HCT116 (cell line): Measurements from ENCODE around the gene RAD50. TPM values are rescaled to one million over a fixed set of nuclear protein-coding genes. Genes with fewer than 3 reads are reported as not detected.
"Not testable (repeated sequence)": the region's sequence is repeated elsewhere in the genome, so short reads cannot be mapped to it uniquely, and the experiment has no call there.

Experiments used
- ATAC-seq: fragments of 200-7000 bp; cut with Tn5 transposase; 2 replicates; pipeline ENCODE4 v1.9.1; 2020; ENCODE audit warnings: mild to moderate bottlenecking, moderate library complexity
- BruUV-seq: library from RNA; stranded (reverse); fragments of 400-500 nt; replicated peaks from 2 replicates; lab custom pipeline; 2021; lab: Mats Ljungman, UMichigan
- CTCF ChIA-PET: fragments of 300-600 bp; sonication (Branson Sonifier 250); formaldehyde crosslinking; loops from one replicate; lab custom pipeline; 2021; ENCODE audit warnings: antibody characterized with exemption; lab: Charles Lee
- POLR2A ChIA-PET: fragments of 300-600, 350-600 bp; sonication (Branson Sonifier 250); formaldehyde crosslinking; loops from one replicate; lab custom pipeline; 2021; ENCODE audit warnings: antibody characterized with exemption; lab: Charles Lee
- RAD21 ChIA-PET, 2 experiments: fragments of 300-600 bp; sonication (Branson Sonifier 250); formaldehyde crosslinking; loops; one replicate each; lab custom pipeline; 2023; ENCODE audit warnings: low total read pairs in 2 of 2; ENCODE audit not compliant: uncharacterized antibody in 2 of 2, unreplicated experiment in 2 of 2, low non-redundant PET in 1 of 2; lab: Charles Lee
- DNase-seq: peaks from one replicate; pipeline ENCODE4 v3.0.0-alpha.2; 2010; ENCODE audit warnings: low read depth, low spot score
- H2AFZ ChIP-seq: fragments of 200-600 bp; shearing (Covaris generic), sonication (generic); 2 replicates; pipeline ENCODE4 v1.6.1; 2017; ENCODE audit warnings: low read depth, mixed run types, mixed read lengths, antibody characterized with exemption, low read length; ENCODE audit not compliant: poor library complexity, severe bottlenecking
- H3K27ac ChIP-seq: 2 replicates; pipeline ENCODE4 v1.5.1; 2012; ENCODE audit warnings: low read depth, low read length
- H3K27me3 ChIP-seq: fragments of 200-600 bp; sonication (generic); 2 replicates; pipeline ENCODE4 v1.6.1; 2016; ENCODE audit warnings: mixed run types, low read length, mixed read lengths; ENCODE audit not compliant: insufficient read depth
- H3K36me3 ChIP-seq, 2 experiments: fragments of 200-500 bp in 1 of 2; fragments of 200-600 bp in 1 of 2; sonication (Bioruptor generic) in 1 of 2; sonication (generic) in 1 of 2; 2 replicates each; pipeline versions ENCODE4 v1.5.1 to v1.6.1; 2014 to 2016; ENCODE audit warnings: low read length in 2 of 2, inconsistent platforms in 1 of 2, mixed read lengths in 1 of 2, mixed run types in 1 of 2; ENCODE audit not compliant: insufficient read depth in 2 of 2, control insufficient read depth in 1 of 2
- H3K4me1 ChIP-seq, 2 experiments: fragments of 200-600 bp in 1 of 2; sonication (generic) in 1 of 2; 2 replicates each; pipeline versions ENCODE4 v1.5.1 to v1.6.1; 2012 to 2017; ENCODE audit warnings: low read length in 2 of 2, inconsistent platforms in 1 of 2, mild to moderate bottlenecking in 1 of 2, mixed read lengths in 1 of 2, mixed run types in 1 of 2, moderate library complexity in 1 of 2; ENCODE audit not compliant: insufficient read depth in 2 of 2, control insufficient read depth in 1 of 2
- H3K4me2 ChIP-seq: fragments of 200-600 bp; sonication (generic); 2 replicates; pipeline ENCODE4 v1.6.1; 2017; ENCODE audit warnings: mixed run types, low read length, mixed read lengths
- H3K4me3 ChIP-seq, 2 experiments: fragments of 200-600 bp in 1 of 2; sonication (generic) in 1 of 2; replicated peaks in 1 of 2; 2 replicates each; pipeline ENCODE4 v1.5.1; 2011 to 2016; ENCODE audit warnings: low read length in 2 of 2, control low read depth in 1 of 2, low read depth in 1 of 2, mild to moderate bottlenecking in 1 of 2, mixed read lengths in 1 of 2, mixed run types in 1 of 2
- H3K79me2 ChIP-seq: fragments of 200-600 bp; sonication (generic); 2 replicates; pipeline ENCODE4 v1.6.1; 2017; ENCODE audit warnings: mild to moderate bottlenecking, mixed run types, low read length, moderate library complexity, mixed read lengths; ENCODE audit not compliant: insufficient read depth
- H3K9ac ChIP-seq: fragments of 200-600 bp; sonication (generic); 2 replicates; pipeline ENCODE4 v1.6.1; 2016; ENCODE audit warnings: low read length, mixed read lengths
- H3K9me2 ChIP-seq: fragments of 200-600 bp; sonication (generic), shearing (Covaris generic); 2 replicates; pipeline ENCODE4 v1.6.1; 2017; ENCODE audit warnings: mixed run types, mild to moderate bottlenecking, moderate library complexity; ENCODE audit not compliant: insufficient read depth
- H3K9me3 ChIP-seq, 2 experiments: fragments of 200-500 bp in 1 of 2; fragments of 200-600 bp in 1 of 2; sonication (Bioruptor generic) in 1 of 2; sonication (generic) in 1 of 2; 2 replicates each; pipeline ENCODE4 v1.6.1; 2014 to 2017; ENCODE audit warnings: low read length in 2 of 2, mixed read lengths in 2 of 2, inconsistent platforms in 1 of 2, low read depth in 1 of 2, mild to moderate bottlenecking in 1 of 2, mixed run types in 1 of 2, moderate library complexity in 1 of 2; ENCODE audit not compliant: control insufficient read depth in 1 of 2, insufficient read depth in 1 of 2
- H4K20me1 ChIP-seq: fragments of 200-600 bp; sonication (generic), shearing (Covaris generic); 2 replicates; pipeline ENCODE4 v1.6.1; 2017; ENCODE audit warnings: mixed run types, mild to moderate bottlenecking, moderate library complexity; ENCODE audit not compliant: insufficient read depth
- CEBPB ChIP-seq: IDR thresholded peaks from 2 replicates; pipeline ENCODE4 v1.6.1; 2012; ENCODE audit warnings: low read depth
- EGR1 ChIP-seq: IDR thresholded peaks from 2 replicates; pipeline ENCODE4 v1.6.1; 2012; ENCODE audit warnings: low read depth
- EZH2 ChIP-seq: fragments of 200-600 bp; sonication (generic); IDR thresholded peaks from 2 replicates; pipeline ENCODE4 v1.6.1; 2017; ENCODE audit warnings: antibody characterized with exemption, mixed run types
- EZH2phosphoT487 ChIP-seq: fragments of 200-600 bp; IDR thresholded peaks from 2 replicates; pipeline ENCODE4 v1.6.1; 2018; ENCODE audit warnings: antibody characterized with exemption, borderline replicate concordance
- JUND ChIP-seq: IDR thresholded peaks from 2 replicates; pipeline ENCODE4 v1.6.1; 2012
- POLR2A ChIP-seq: IDR thresholded peaks from 2 replicates; pipeline ENCODE4 v1.7.0; 2011; ENCODE audit warnings: borderline replicate concordance; ENCODE audit not compliant: insufficient read depth, insufficient read length; ENCODE audit errors: extremely low read depth
- TCF7L2 ChIP-seq: IDR thresholded peaks from 2 replicates; pipeline ENCODE4 v1.7.0; 2011; ENCODE audit warnings: borderline replicate concordance, inconsistent platforms; ENCODE audit not compliant: insufficient read depth, insufficient read length; ENCODE audit errors: extremely low read depth
- ZNF274 ChIP-seq: fragments of 200-500 bp; sonication (Bioruptor generic); IDR thresholded peaks from 2 replicates; pipeline ENCODE4 v1.6.1; 2014; ENCODE audit warnings: mild to moderate bottlenecking, low read depth, low read length, inconsistent platforms
- intact Hi-C: fragments of 100-400 bp; cut with micrococcal nuclease; formaldehyde crosslinking; loops from 2 replicates; pipeline ENCODE4 v1.10.0; 2022
- total RNA-seq: library from RNA; stranded (reverse); gene quantifications from one replicate; pipeline ENCODE4 v1.2.1, GENCODE V29; 2021; ENCODE audit not compliant: unreplicated experiment
- TF ChIP-seq, protein P1 (sequence below), 3 experiments: fragments of 200-600 bp in 1 of 3; sonication (generic) in 1 of 3; IDR thresholded peaks in 2 of 3; conservative IDR thresholded peaks in 1 of 3; 2 replicates each; pipeline ENCODE4 v1.5.1; 2012 to 2017; ENCODE audit warnings: low read depth in 2 of 3, low read length in 2 of 3, antibody characterized with exemption in 1 of 3, borderline replicate concordance in 1 of 3, control low read depth in 1 of 3, mild to moderate bottlenecking in 1 of 3, mixed read lengths in 1 of 3, mixed run types in 1 of 3, moderate library complexity in 1 of 3; ENCODE audit not compliant: insufficient read depth in 1 of 3
- TF ChIP-seq, protein P2 (sequence below): IDR thresholded peaks from 2 replicates; pipeline ENCODE4 v1.6.1; 2012

The RAD50 gene
- total RNA-seq, 1 experiment from 2014 or later = 43.6 TPM

DNA sequence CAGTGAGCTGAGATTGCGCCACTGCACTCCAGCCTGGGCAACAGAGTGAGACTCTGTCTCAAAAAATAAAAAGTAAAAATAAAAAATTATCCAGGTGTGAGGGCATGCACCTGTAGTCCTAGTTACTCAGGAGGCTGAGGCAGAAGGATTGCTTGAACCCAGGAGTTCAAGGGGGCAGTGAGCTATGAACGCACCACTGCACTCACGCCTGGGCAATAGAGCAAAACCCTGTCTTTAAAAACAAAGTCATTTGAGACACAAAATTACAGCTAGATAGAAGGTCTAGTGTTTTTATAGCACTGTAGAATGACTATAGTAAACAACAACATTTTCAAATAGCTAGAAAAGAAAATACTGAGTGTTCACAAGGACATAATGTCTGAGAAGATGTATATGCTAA, 133.4 kb downstream of the RAD50 start:
- H3K4me2 ChIP-seq = no peak overlapping the region
- TF ChIP-seq POLR2A (no peak), EZH2phosphoT487 (no peak), TCF7L2 (no peak), JUND (no peak), EGR1 (no peak), EZH2 (no peak), ZNF274 (no peak), CEBPB (no peak)
- TF ChIP-seq, protein P1, sequence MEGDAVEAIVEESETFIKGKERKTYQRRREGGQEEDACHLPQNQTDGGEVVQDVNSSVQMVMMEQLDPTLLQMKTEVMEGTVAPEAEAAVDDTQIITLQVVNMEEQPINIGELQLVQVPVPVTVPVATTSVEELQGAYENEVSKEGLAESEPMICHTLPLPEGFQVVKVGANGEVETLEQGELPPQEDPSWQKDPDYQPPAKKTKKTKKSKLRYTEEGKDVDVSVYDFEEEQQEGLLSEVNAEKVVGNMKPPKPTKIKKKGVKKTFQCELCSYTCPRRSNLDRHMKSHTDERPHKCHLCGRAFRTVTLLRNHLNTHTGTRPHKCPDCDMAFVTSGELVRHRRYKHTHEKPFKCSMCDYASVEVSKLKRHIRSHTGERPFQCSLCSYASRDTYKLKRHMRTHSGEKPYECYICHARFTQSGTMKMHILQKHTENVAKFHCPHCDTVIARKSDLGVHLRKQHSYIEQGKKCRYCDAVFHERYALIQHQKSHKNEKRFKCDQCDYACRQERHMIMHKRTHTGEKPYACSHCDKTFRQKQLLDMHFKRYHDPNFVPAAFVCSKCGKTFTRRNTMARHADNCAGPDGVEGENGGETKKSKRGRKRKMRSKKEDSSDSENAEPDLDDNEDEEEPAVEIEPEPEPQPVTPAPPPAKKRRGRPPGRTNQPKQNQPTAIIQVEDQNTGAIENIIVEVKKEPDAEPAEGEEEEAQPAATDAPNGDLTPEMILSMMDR (IDR thresholded peaks at IDR 0.05 in 2 of 3, conservative IDR thresholded peaks at IDR 0.05 in 1 of 3; ENCODE audit: borderline replicate concordance in 1 of 3, insufficient read depth in 1 of 3, low read depth in 2 of 3, low read length in 2 of 3) = no peak
- TF ChIP-seq, protein P2, sequence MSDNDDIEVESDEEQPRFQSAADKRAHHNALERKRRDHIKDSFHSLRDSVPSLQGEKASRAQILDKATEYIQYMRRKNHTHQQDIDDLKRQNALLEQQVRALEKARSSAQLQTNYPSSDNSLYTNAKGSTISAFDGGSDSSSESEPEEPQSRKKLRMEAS = no peak
- TF ChIP-seq, all 23 proteins: peak for 0
- no peaks in the 10 kb centered on the region for H3K9me2 ChIP-seq
- RAD21 ChIA-PET = no interaction called here
- H3K36me3 ChIP-seq = no peaks in the 10 kb centered on the region
- H3K4me3 ChIP-seq = no peak overlapping the region
- CTCF ChIA-PET = interaction anchor here (1.5 kb wide), 1 partner anchor 13 kb away, joined by 4 read pairs; no protein-coding TSS in a partner anchor
- no peak for ATAC-seq
- BruUV-seq = no TSS peak
- no peaks in the 10 kb centered on the region for H3K4me1 ChIP-seq
- DNase-seq = no peak
- H3K27me3 ChIP-seq = no peaks in the 10 kb centered on the region
- H4K20me1 ChIP-seq = no peaks in the 10 kb centered on the region
- intact Hi-C loops = no loop called here
- H3K9me3 ChIP-seq = no peaks in the 10 kb centered on the region
- POLR2A ChIA-PET = no interaction called here
- H2AFZ ChIP-seq = no peak overlapping the region
- no peak overlapping the region for H3K9ac ChIP-seq
- H3K79me2 ChIP-seq = no peaks in the 10 kb centered on the region
- H3K27ac ChIP-seq = no peak overlapping the region

DNA sequence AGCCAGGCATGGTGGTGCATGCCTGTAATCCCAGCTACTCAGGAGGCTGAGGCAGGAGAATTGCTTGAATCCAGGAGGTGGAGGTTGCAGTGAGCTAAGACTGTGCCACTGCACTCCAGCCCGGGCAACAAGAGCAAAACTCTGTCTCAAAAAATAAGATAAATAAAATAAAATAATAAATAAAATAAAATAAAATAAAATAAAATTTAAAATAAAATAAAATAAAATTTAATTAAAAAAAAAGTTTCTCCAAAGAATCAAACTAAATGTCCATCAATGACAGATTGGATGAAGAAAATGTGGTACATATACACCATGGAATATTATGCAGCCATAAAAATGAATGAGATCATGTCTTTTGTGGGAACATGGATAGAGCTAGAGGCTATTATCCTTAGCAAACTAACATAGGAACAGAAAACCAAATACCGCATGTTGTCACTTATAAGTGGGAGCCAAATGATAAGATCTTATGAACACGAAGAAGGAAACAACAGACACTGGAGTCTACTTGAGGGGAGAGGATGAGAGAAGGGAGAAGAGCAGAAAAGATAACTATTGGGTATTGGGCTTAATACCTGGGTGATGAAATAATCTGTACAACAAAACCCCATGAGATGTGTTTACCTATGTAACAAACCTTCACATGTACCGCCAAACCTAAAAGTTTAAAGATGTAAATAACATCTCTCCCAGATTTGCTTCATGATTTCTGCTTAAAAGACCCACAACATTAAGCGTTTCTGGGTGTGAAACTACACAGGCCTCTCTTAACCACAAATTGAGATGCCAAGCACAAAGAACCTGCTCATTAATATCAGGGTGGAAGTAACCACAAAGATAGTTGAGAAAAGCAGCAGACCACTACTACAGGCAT, 135.2 kb downstream of the RAD50 start:
- DNase-seq, RAD21 ChIA-PET, H3K4me1 ChIP-seq, H3K9me3 ChIP-seq, H3K36me3 ChIP-seq, H3K9me2 ChIP-seq, H3K9ac ChIP-seq, CTCF ChIA-PET, BruUV-seq, H4K20me1 ChIP-seq, H2AFZ ChIP-seq, H3K27ac ChIP-seq, H3K4me3 ChIP-seq, H3K79me2 ChIP-seq, H3K27me3 ChIP-seq, intact Hi-C loops, H3K4me2 ChIP-seq, ATAC-seq, POLR2A ChIA-PET: not testable (repeated sequence)
